ENCODE measurements around the gene DST.

DST gene

GRCh38 chr6:56488281-56488680, 154.4 kb downstream of the DST start:
- TF ChIP-seq CTCF (IDR thresholded peaks at IDR 0.05; ENCODE audit: low read depth, low read length) = no peak
- in situ Hi-C loops (cut with HindIII; ENCODE audit: low sequenced_read_pairs) = no loop called here
- DNase-seq (ENCODE audit: low read depth, low spot score) = no peak
- H3K4me3 ChIP-seq (ENCODE audit: low read depth, low read length) = no peak overlapping the region

GRCh38 chr6:56486681-56487080, 156.0 kb downstream of the DST start:
- no peak for TF ChIP-seq CTCF (IDR thresholded peaks at IDR 0.05; ENCODE audit: low read depth, low read length)
- no peak overlapping the region for H3K4me3 ChIP-seq (ENCODE audit: low read depth, low read length)
- DNase-seq (ENCODE audit: low read depth, low spot score) = no peak
- in situ Hi-C loops (cut with HindIII; ENCODE audit: low sequenced_read_pairs) = no loop called here

GRCh38 chr6:56484669-56485068, 158.0 kb downstream of the DST start:
- in situ Hi-C loops (cut with HindIII; ENCODE audit: low sequenced_read_pairs) = no loop called here
- peak; percentile 35 for DNase-seq (ENCODE audit: low read depth, low spot score)
- TF ChIP-seq CTCF (IDR thresholded peaks at IDR 0.05; ENCODE audit: low read depth, low read length) = no peak
- no peak overlapping the region for H3K4me3 ChIP-seq (ENCODE audit: low read depth, low read length)

GRCh38 chr6:56483929-56484328, 158.8 kb downstream of the DST start:
- TF ChIP-seq CTCF (IDR thresholded peaks at IDR 0.05; ENCODE audit: low read depth, low read length) = no peak
- peak; percentile 9 for DNase-seq (ENCODE audit: low read depth, low spot score)
- no peak overlapping the region for H3K4me3 ChIP-seq (ENCODE audit: low read depth, low read length)
- in situ Hi-C loops (cut with HindIII; ENCODE audit: low sequenced_read_pairs) = no loop called here

GRCh38 chr6:56482525-56482924, 160.2 kb downstream of the DST start:
- H3K4me3 ChIP-seq (ENCODE audit: low read depth, low read length) = no peak overlapping the region
- in situ Hi-C loops (cut with HindIII; ENCODE audit: low sequenced_read_pairs) = no loop called here
- no peak for DNase-seq (ENCODE audit: low read depth, low spot score)
- no peak for TF ChIP-seq CTCF (IDR thresholded peaks at IDR 0.05; ENCODE audit: low read depth, low read length)

- DNase-seq (ENCODE audit: low read depth, low spot score) = no peak
- in situ Hi-C loops (cut with HindIII; ENCODE audit: low sequenced_read_pairs) = no loop called here
- no peak for TF ChIP-seq CTCF (IDR thresholded peaks at IDR 0.05; ENCODE audit: low read depth, low read length)
- no peak overlapping the region for H3K4me3 ChIP-seq (ENCODE audit: low read depth, low read length)
These were observed 160.7 kb downstream of the DST start for GRCh38 chr6:56481957-56482356.
